Stimulated activated CD8-positive, alpha-beta memory T cell treated with anti-CD3 and anti-CD28 coated beads, Interleukin-4, amount 100 ng/mL, for 48 hours (primary cell): Measurements from ENCODE around the gene DMTF1.
"Not testable (repeated sequence)": the region's sequence is repeated elsewhere in the genome, so short reads cannot be mapped to it uniquely, and the experiment has no call there.

Source experiments
- DNase-seq: peaks from one replicate; pipeline ENCODE4 v3.0.0-alpha.2; 2020

The DMTF1 gene, protein sequence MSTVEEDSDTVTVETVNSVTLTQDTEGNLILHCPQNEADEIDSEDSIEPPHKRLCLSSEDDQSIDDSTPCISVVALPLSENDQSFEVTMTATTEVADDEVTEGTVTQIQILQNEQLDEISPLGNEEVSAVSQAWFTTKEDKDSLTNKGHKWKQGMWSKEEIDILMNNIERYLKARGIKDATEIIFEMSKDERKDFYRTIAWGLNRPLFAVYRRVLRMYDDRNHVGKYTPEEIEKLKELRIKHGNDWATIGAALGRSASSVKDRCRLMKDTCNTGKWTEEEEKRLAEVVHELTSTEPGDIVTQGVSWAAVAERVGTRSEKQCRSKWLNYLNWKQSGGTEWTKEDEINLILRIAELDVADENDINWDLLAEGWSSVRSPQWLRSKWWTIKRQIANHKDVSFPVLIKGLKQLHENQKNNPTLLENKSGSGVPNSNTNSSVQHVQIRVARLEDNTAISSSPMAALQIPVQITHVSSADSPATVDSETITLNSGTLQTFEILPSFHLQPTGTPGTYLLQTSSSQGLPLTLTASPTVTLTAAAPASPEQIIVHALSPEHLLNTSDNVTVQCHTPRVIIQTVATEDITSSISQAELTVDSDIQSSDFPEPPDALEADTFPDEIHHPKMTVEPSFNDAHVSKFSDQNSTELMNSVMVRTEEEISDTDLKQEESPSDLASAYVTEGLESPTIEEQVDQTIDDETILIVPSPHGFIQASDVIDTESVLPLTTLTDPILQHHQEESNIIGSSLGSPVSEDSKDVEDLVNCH

DNA sequence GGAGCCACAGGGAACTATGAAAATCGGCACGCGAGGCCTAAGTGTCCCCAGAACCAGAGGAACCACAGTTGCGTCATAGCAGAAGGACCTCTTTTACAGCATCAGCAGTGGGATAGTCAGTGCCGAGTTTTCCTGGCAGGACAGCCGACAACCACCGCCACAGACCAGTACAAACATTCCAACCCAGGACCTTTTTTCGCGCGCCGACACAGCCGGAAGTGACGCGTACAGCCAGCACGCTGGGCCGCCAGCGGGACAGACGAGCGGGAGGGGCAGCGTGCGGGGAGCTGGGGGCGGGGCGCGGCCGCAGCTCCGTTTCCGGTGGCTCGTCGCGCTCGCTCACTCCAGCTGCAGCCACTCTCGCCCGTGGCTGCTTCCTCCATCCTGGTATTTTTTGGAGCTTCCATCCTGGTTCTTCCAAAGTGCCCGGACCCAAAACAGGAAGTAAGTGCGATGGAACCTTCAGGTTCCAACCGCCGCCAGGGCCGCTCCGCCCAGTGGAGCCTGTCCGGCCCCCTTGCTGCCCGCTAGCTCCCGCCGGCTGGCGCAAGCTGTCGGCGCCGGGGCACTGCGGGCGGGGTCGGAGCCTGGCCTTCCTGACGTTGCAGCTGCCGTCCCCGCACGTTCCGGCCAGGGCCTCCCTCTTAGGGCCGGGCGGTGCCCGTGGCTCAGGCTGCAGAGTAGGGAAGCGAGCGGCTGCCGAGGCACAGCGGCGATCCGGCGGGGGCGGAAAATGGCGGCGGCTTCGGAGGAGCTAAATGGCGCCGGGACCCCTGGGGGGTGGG is at the start of gene DMTF1:
Gene DMTF1, plus strand, starts transcription at position 342 of the 785 bp plus-strand sequence. CDS start 12,489 bp downstream, outside the sequence.
- DNase-seq: peak; percentile 91

DNA sequence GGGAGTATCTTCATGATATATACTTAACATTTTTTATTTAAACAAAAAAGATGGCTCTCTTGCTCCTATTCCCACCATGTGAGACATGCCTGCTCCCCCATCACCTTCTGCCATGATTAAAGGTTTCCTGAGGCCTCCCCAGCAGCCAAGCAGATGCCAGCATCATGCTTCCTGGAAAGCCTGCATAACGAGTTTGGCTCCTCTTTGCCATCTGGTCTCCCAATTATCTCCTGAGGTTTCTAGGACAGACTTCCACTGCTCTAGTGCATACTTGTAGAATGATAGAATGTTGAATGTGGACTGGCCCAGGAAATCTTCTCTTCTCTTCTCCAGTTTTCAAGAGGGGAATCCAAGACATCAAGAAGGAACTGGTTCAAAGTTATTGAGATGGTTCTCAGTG is 46.9 kb upstream of the DMTF1 start:
- DNase-seq: no peak

DNA sequence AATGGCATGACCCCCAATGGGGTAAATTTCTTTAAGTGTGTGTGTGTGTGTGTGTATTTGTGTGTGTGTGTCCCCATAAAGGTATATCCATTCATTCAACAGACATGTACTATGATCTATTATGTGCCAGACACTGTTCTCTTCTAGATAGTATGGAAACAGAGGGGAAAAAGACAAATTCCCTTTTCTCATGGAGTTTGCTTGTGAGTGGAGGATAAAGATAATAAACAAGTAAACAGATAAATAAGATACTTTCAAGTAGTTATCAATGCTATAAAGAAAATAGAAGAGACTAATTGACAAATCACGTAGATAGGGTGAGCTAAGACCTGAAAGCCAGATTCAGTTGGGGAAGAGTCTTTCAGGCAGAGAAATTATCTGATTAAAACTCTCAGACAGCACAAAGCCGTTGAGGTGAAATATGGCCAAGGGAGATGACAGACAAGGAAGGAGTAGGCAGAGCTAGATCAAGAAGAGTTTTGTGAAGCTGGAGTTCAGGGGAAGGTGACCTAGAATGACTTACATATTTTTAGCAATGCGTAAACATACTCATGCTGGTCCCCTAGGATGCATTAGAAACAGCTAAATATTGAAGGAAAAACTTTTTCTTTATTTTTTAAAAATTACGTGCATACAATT is 45.2 kb upstream of the DMTF1 start:
- DNase-seq: no peak

DNA sequence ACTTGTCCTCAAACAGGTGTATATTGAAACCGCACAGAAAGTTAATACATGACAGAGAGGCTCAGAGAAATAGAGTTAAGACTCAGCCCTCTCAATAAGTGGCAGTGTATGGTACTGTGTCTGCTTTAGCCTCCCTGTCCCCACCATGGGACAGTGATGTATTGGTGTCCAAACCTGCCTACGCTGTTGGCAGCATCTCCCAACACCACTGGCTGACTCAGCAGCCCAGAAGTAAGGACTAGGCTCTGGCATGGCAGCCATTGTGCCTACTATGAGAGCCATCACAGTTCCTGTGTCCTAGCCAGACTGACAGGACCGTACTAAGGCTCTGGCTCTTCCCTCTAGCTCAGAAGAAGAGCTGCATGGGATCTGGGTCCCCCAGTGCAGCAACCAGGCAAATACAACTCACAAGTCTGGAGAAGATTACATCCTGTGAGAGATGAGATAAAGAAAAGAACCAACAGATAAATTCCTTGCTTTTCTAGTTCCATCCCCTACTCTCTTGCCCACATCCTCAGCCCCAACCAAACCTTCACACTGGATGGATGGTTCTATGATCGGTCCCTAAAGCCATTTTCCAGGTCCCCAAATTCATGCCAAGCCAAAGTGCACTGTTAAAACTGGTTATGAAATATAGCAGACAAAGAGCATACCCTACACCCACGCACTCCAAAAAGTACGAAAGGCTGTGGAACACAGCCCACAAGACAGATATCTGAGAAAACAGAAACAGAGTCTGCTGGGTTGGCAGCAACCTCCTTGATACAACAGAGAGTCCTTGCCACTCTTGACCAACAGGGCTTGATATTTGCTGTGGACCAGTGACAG is 44.1 kb upstream of the DMTF1 start:
- DNase-seq: no peak

DNA sequence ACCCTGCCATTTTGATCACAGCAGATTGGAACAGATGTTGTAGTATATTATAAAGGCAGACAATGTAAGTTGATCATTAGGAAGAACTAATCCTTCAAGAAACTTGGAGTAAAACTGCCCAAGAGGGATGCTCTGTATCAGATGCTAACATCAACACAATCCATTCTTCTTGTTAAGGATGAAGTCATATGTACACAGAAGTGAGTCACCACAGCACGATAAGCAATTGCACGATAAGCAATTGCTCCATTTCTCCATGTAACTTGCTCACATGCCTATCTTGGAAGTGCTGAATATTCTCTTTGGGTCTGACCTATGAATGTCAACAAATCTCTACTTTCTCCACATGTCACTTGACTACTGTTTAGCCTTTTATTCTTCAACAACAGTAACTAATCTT is 41.5 kb upstream of the DMTF1 start:
- DNase-seq: no peak

DNA sequence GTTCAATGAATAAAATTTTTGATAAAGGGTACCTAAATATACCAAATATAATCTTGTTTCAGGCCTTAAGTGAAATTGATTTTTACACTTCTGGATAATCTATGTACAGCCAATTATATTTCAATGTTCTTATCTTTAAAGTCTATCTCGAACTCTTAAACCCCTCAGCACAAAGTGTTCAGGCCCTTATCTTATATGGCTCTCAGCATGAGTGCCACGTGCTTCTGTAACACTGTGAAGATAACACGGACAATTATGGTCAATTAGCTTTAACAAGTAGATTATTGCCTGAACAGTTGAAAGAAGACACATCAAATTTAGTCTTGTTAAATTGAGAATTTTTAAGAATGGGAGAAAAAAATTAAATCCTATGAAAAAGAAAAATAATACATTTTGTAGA is 40.4 kb upstream of the DMTF1 start:
- no peak for DNase-seq

DNA sequence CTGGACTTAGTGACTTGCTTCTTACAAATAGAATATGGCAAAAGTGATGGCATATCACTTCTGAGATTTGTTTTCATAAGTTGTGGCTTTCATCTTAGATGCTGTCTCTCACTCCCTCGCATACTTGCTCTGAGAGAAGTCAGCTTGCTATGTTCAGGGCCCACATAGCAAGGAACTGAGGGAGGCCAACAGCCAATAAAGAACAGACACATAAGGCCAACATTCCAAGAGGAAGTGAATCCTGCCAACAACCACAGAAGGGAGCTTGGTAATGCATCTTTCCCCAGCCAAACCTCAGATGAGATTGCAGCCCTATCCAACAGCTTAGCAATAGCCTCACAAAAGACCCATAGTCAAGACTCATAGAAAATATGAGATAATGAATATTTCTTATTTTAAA is 39.2 kb upstream of the DMTF1 start:
- DNase-seq: no peak

DNA sequence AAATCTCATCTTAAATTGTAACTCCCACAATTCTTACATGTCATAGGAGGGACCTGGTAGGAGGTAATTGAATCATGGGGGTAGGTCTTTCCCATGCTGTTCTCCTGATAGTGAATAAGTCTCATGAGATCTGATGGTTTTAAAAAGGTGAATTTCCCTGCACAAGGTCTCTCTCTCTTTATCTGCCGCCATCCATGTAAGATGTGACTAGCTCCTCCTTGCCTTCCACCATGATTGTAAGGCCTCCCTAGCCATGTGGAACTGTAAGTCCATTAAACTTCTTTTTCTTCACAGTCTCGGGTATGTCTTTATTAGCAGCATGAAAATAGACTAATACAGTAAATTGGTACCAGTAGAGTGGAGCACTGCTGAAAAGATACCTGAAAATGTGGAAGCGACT is 38.3 kb upstream of the DMTF1 start:
- not testable (repeated sequence) for DNase-seq

DNA sequence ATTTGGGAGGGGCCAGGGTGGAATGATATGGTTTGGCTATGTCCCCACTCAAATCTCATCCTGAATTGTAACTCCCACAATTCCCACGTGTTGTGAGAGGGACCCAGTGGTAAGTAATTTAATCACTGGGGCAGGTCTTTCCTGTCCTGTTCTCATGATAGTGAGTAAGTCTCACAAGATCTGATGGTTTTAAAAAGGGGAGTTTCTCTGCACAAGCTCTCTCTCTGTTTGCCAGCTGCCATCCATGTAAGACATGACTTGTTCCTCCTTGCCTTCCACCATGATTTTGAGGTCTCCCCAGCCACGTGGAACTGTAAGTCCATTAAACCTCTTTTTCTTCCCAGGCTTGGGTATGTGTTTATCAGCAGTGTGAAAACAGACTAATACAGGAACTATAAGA is 36.5 kb upstream of the DMTF1 start:
- DNase-seq: not testable (repeated sequence)

DNA sequence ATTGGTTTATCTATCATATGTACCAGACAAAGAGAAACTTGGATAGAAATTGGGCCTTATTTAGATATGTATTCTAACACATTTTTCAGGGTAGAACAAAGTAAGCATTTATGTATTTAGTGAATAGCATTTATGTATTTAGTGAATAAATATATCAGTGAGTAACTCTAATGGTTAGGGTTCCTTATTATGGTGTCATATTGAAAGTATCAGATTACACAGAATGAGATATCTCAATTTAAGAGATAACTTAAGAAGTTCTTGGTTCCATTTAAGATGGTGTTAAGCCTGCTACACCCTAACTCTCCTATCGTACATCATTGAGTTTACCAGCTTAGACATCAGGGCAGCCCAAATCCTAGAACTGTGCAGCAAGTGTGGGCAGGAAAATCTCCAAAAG is 35.9 kb upstream of the DMTF1 start:
- no peak for DNase-seq

DNA sequence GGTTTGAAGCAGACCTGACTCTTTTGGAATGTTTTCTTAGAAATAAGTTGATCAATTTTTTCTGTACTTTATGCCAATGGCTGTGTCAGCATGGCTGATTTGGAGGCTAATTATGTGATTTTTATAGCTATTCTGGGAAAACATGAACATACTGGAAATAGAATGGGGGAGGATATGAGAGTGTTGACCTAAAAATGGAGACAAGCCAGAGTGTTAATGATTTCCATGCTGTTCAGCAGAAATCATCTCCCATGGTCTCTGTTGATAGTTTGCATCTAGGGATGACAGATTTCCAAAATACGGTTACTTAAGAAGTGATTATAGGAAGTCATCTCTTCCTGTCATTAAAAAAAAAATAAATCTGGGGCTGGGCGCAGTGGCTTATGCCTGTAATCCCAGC is 32.7 kb upstream of the DMTF1 start:
- no peak for DNase-seq

DNA sequence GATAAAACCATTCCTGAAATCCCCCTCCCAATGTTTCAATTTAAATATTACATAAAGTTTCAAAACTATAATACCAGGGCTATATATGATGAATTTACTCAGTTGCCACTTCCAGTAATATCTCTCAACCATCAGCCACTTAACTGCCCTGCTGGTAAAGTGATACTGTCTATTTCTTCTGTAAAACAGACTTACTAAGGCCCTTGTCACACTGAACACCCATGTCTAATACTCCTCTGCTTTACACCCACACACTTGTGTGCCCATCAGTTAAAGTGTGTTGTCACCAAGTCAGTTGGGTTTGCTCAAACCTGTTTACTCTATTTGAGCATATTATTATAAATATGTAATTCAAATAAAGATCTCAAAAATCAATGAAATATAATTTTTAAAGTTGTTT is 29.1 kb upstream of the DMTF1 start:
- no peak for DNase-seq

DNA sequence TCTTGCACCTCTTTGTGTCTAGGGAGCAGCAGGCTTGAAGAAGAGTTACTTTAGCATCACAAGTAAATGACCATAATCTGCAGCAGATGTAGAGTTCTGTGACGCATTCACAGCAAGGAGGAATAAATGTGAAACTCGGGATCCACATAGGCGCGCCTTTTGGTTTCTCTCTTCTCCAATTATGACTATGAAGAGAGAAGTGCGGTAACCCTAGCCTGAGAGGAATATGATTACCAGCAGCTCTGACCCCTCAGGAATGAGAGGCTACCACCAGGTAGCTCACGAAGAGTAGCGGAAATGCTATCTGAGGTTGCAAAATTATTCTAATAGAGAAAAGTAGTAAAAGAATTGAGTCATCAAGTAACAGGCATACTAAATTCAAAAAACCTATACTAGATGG is 25.2 kb upstream of the DMTF1 start:
- DNase-seq: no peak

DNA sequence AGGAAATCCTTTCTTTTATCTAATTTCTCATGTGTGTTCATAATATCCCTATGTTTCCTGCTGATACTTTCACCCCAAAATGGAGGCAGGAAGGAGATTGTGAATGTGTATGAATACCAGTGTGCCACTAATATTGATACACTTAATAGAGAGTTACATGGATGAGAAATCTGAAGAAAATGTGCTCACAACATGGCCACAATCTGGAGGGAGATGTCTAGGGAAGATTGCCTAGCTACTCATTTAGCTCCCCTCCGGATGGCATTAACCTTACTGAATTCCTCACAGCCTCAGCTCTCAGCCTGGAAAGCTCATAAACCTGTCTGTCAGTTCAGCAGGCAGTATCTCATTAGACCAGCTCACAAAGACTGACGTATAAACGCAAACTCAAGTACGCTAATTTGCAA is 23.4 kb upstream of the DMTF1 start:
- no peak for DNase-seq

DNA sequence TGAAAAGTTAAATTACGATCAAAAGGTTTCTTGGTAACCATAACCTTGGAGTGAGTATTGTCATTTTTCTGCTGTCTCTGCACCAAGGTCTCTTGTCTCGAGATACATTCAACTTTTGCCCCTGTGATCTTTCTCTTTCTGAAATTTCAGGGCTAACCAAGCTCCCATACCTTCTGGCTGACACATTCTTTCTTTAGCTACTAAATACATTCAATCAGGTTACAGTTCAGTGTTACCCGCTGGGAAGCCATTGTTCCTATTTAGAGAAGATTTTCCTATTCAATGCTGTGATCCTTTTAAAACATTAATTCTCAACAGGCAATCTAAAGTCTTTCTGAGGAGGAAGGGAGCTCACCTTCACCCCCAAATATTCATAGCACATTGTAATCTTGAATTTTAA is 22.9 kb upstream of the DMTF1 start:
- no peak for DNase-seq

DNA sequence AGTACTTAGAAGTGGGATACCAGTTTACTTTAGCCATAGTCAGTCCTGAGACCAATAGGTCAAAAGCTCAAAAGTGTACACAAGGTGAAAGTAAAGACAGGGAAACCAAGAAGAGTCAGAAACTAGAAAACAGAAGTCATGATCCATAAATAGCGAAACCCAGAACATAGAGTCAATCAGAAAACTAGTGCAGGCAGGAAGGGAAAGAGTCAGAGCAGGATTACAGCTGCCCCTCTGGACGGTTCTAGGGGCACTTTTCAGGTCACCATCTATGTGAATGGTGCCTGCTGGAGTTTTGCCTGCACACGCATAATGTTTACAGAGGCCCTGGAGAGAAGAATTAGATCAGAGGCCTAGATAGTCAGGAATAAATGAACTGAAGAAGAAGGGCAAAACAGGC is 22.4 kb upstream of the DMTF1 start:
- DNase-seq: no peak

DNA sequence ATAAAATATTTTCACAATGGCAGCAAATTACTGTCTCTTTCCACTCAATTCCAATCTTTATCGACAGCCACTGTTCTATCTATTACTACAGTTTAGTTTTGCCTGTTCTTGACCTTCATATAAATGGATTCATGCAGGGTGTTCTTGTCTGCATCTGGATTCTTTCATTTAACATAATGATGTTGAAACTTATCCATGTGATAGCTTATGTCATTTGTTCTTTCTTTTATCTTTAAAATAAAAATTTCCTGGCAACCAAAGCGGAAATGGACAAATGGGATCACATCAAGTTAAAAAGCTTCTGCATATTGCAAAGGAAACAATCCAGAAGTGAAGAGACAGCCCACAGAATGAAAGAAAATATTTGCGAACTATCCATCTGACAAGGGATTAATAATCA is 20.5 kb upstream of the DMTF1 start:
- DNase-seq: no peak

DNA sequence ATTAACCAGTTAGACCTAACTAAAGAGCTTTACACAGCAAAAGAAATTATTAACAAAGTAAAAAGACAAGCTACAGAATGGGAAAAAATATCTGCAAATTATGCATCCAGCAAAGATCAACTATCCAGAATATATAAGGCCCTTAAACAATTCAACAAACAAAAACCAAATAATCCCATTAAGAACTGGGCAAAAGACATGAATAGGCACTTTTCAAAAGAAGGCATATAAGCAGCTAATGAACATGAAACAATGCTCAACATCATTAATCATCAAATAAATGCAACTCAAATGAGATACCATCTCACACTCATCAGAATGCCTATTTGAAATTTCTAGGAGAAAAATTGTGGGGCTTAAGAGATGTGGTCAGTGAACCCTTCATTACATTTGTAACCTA is 15.0 kb upstream of the DMTF1 start:
- DNase-seq: no peak

DNA sequence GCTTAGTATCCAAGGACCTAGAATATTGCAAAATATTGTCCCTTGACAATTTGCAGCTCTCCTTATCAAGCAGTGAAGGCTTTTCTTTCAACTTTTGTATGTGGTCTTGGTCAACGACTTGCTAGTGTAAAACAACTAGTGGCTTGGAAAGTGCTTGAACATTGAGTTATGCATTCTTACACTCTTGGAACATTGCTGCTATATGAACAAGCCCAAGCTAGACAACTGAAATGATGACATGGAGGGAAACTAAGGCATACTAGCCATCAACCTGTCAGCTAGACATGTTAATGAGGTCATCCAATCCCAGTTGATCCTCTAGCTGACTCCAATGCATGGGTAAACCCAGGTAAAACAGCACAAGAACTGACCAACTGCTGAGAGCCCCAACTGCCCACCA is 12.7 kb upstream of the DMTF1 start:
- DNase-seq: no peak

DNA sequence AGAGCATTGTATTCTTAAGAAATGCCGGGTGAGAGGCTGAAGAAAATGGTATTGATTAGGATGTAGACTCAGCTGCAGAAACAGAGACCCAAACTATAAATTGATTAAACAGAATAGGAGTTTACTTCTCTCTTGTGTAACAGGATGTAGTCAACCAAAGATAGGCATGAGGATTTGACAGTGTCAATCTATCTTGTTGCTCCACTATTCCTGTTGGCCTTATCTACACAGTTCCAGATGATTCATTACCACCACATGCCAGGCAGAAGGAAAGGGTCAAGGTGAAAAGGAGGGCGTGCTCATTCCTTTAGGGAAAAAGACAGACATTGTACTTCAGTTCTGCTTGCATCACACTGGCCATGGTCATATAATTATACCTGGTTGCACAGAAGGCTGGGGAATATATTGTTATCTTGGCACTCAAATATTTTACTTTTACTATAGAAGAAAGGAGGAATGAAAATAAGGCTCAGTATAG is 11.9 kb upstream of the DMTF1 start:
- no peak for DNase-seq

DNA sequence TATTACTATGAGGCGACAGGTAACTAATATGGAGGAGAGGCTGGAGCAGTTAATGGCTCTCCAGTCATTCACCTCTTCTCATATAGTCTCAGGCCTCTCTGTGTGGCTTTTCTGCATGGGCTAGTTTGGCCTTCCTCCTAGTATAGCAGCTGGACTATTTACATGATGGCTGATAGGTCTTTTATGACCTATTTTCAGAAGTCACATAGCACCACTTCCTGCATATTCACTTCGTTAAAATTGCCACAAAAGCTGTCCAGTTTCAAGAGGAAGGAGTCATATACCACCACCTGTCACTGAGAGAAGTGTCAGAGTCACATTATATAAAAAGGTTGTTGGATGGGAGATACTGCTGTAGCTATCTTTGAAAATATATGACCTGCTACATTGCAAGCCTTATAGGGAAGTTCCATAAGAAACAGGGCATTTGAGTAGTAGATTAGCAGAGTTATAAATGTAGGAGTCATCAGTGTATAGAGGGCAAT is 8.0 kb upstream of the DMTF1 start:
- no peak for DNase-seq
